NCI-H2196 (cell line): Measurements from ENCODE around the gene TMEM232.
"Not testable (repeated sequence)": the region's sequence is repeated elsewhere in the genome, so short reads cannot be mapped to it uniquely, and the experiment has no call there.

Experiments
- DNase-seq: peaks from one replicate; lab custom pipeline; 2025; ENCODE audit not compliant: unreplicated experiment; lab: John Stamatoyannopoulos, UW

TMEM232 gene

GRCh38 chr5:110625376-110625999 lies 101.0 kb downstream of the TMEM232 start:
- peak; percentile 41 for DNase-seq

- no peak for DNase-seq
Measured at GRCh38 chr5:110623874-110624273, 102.6 kb downstream of the TMEM232 start.

GRCh38 chr5:110618941-110619340 lies 107.5 kb downstream of the TMEM232 start:
- no peak for DNase-seq

GRCh38 chr5:110616009-110616408 lies 110.5 kb downstream of the TMEM232 start:
- no peak for DNase-seq

- DNase-seq, result no peak
Measured at GRCh38 chr5:110612794-110613247, 113.7 kb downstream of the TMEM232 start.

- DNase-seq, result no peak
Measured at GRCh38 chr5:110611817-110612216, 114.7 kb downstream of the TMEM232 start.

- DNase-seq, result no peak
Measured at GRCh38 chr5:110594866-110595265, 131.6 kb downstream of the TMEM232 start.

GRCh38 chr5:110590187-110590586 lies 136.3 kb downstream of the TMEM232 start:
- no peak for DNase-seq

- no peak for DNase-seq
Measured at GRCh38 chr5:110588286-110588980, 138.0 kb downstream of the TMEM232 start.

- no peak for DNase-seq
Measured at GRCh38 chr5:110580625-110581024, 145.8 kb downstream of the TMEM232 start.

- DNase-seq, result no peak
Measured at GRCh38 chr5:110572729-110573128, 153.7 kb downstream of the TMEM232 start.

- no peak for DNase-seq
Measured at GRCh38 chr5:110562191-110562590, 164.3 kb downstream of the TMEM232 start.

- no peak for DNase-seq
Measured at GRCh38 chr5:110561510-110561909, 165.0 kb downstream of the TMEM232 start.

GRCh38 chr5:110549301-110549700 lies 177.2 kb downstream of the TMEM232 start:
- no peak for DNase-seq

GRCh38 chr5:110548171-110548570 lies 178.3 kb downstream of the TMEM232 start:
- no peak for DNase-seq

GRCh38 chr5:110547495-110547894 lies 179.0 kb downstream of the TMEM232 start:
- no peak for DNase-seq

- no peak for DNase-seq
Measured at GRCh38 chr5:110545716-110546115, 180.8 kb downstream of the TMEM232 start.

- no peak for DNase-seq
Measured at GRCh38 chr5:110544603-110545002, 181.9 kb downstream of the TMEM232 start.

- no peak for DNase-seq
Measured at GRCh38 chr5:110542949-110543348, 183.5 kb downstream of the TMEM232 start.

- no peak for DNase-seq
Measured at GRCh38 chr5:110536120-110537115, 190.1 kb downstream of the TMEM232 start.

- DNase-seq, result not testable (repeated sequence)
Measured at GRCh38 chr5:110535146-110535545, 191.3 kb downstream of the TMEM232 start.
